GM21423 (cell line): Measurements from ENCODE around the gene FAM118A.
"Not testable (repeated sequence)": the region's sequence is repeated elsewhere in the genome, so short reads cannot be mapped to it uniquely, and the experiment has no call there.

ENCODE experiments used
- ATAC-seq: cut with Tn5 transposase; IDR thresholded peaks from one replicate; pipeline ENCODE4 v1.9.1; 2021; ENCODE audit warnings: mild to moderate bottlenecking, moderate library complexity; ENCODE audit not compliant: unreplicated experiment

FAM118A gene

DNA sequence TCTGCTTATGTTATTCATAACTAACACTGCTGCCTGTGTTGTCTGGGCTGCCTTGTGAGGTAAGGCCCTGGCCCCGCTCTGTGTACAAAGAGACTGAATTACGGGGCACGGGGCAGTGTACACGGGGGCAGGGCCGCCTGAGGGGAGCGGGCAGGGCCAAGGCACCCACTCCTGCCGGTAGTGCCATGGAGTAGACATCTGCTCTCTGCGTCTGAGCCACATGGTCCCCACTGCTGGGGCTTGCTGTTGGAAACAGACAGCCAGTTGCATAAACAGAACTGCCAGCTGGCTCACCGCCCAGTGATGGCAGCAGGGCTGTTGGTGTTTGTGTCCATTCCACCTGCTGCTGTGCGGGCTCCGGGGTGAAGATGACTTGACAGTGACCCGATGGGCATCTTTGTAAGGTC is 19.8 kb downstream of the FAM118A start:
- ATAC-seq = no peak

DNA sequence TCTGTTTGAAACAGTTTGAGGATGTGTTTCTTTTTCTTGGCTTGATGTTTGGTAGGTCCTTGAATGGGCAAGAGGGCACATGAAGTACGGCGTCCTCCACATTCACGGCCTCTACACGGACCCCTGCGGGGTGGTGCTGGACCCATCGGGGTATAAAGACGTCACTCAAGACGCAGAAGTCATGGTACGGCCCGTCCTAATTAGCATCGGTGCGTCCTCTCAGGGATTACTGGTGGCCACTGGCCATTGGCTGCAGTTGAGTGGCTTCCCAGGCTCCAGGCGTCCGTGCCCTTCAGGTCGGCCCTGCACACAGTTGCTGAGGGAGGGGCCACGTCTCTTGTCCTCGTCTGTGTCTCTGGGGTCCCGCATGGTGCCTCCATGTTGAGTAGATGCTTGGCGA is 20.8 kb downstream of the FAM118A start:
- no peak for ATAC-seq

DNA sequence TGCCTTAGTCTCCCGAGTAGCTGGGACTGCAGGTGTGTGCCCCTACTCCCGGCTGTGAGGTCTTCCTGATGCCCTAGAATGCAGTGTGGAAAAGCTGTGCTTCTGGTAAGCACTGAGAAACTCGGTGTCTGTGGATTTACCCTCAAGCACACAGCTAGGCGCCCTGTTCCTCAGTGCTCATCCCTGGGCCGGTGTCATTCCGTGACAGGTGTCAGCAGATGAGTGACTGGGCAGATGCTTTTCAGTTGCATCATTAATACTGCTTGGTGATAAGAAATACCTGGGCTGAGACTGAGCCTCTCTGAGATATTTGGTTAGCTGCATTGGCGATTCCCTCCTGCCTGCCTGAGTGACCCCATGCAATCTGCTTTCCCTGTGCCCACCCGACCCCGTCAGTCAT is 21.8 kb downstream of the FAM118A start:
- no peak for ATAC-seq

DNA sequence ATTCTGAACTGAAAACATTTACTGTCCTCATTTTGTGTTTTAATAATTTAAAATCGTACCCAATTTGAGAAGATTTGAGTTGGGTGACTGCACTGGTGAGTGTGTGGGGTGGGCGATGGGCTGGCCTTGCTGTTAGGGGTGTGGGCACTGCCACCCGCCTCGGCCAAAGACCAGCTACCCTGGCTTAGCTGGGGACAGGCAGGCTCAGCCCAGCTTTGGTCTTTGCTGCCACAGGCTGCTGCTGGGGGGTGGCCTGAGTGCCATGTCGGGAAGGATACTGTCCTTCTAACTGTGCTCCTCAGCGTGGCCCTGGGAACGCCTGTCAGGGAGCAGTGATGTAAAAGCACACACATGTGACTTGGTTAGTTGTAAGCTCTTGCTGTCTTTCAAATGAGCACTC is 22.3 kb downstream of the FAM118A start:
- no peak for ATAC-seq

DNA sequence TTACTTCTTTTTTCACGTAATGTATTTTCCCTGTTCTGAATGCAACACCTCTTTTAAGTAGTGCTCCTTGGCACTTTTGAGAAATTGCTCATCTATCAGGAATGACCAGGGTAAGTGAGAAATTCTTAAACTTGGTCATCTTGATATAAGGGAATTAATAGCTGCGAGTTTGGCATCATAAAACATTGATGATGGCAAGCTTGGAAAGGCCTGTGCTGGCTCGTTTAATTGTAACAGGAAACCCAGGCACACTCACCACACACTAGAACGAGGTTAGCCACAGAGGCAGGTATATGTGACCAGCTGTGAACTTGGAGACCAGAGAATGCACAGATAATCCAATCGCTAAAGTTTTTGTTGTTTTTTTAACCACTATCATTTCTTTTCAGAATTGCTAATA is 24.3 kb downstream of the FAM118A start:
- no peak for ATAC-seq

DNA sequence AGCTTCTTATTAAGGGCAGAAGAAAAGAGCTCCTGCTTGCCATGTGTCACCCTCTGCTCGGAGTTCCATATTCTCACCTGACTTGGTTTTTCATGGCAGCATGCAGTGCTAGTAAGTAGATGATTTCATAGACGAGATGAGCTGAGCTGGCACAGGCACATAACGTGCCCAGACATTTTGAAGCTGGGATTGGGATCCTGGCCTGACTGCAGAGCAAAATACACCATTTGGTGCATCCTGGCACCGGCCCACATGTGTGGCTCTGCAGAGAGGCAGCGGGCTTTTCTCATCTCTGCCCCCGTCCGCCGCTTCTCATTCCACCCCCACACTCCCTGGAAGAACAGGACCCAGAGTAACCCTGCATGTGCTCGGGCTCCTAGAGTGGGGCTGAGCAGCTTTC is 24.8 kb downstream of the FAM118A start:
- ATAC-seq = no peak

DNA sequence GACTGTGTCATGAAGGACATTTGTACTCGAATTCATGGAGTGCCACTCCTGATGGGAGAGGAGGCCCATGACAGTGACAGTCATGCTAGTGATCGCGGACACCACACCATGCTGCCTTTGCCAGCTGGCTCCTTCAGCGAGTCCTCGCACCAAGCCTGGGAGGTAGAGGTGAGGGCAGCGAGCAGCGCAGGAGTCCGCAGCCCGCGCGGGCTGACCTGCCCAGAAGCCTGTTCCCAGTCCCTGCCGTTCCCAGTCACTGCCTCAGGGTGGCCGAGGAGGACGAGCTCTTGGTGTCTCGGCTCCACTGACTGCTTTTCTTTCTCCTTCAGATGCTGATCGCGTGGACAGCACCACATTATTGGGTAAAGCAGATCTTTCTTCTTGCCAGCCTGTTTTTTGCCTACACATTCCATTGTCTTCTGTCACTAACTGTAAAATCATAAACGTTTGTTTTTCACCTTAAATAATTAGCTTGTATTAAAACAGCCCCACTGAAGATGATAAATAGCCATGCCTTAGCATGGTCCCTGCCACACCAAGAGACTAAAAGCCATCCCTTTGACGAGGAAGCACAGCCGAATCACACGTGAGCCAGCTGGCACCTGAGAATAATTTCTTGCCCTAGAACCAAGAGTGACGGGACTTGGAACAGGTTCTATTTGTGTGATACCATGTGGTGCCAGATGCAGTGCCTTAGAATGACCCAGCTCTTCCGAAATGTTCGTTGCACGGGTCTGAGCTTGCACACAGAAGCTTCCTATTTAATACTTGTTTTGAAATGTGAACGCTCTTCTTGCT is 25.5 kb downstream of the FAM118A start:
- no peak for ATAC-seq

DNA sequence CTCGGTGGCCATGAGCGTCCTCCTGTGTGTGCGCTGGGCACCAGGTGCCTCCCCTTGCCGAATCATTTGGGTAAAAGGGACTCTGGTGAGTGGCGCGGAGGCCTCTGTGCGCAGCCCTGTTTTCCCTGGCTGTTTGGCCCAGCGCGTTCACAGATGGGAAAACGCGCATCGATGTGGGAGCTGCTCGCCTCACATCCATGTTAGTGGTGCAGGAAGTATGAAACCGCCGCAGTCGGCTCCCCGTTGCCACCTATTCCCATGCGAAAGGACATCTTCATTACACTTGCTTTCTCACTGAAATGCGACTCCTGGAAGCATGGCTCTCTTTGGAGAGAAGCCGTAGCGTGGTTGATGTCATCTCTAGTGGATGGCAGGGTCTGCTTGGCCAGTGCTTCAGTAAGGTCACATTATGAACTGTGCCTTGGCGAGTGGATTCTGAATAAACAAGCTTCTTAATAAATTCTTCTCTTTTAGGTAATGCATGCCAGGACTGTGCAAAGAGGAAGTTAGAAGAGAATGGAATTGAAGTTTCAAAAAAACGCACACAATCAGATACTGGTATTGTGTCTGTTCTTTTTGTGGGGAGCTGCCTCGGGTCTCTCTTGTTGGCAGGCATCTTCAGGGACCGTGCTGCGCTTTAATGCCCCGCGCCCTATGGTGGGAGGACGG is 26.3 kb downstream of the FAM118A start:
- ATAC-seq = no peak

DNA sequence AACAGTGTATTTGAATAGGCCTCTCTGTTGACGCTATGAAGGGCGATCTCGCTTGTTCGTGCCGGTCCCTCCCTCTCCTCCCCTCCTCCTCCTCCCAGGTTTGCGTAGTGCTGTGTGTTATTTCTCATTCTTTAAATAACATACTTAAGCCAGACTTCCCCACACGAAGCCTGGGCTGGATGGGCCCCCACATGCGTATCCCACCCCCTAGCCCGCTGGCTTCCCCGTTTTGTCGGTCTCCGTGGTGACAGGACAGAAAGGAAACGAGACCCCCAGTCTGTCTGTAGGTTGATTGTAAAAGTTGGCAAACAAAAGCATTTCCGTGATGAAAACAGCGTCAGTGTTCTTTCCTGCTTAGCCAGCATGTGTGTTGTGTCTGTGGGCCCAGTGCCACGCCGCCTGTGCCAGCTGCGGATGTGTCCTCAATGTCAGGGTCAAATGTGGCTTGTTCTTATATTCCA is 27.3 kb downstream of the FAM118A start:
- ATAC-seq = no peak

DNA sequence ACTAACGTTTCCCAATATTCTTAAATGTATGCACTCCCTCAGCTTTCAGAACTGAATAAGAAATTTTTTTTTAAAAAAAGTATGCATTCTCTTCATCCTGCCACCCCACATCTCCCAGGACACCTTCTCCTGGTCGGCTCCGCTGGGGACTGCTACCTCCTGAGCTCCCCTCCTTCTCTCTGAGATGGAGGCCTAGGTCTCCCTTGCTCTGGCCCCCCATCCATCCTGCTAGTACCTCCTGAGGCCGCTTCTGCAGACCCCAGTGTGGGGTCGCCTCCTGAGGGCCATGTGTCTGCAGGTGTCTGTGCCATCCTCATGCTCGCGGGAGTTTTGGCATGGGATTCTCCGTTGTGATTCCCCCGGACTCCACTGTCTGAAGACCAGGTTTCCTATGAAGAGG is 27.8 kb downstream of the FAM118A start:
- no peak for ATAC-seq

DNA sequence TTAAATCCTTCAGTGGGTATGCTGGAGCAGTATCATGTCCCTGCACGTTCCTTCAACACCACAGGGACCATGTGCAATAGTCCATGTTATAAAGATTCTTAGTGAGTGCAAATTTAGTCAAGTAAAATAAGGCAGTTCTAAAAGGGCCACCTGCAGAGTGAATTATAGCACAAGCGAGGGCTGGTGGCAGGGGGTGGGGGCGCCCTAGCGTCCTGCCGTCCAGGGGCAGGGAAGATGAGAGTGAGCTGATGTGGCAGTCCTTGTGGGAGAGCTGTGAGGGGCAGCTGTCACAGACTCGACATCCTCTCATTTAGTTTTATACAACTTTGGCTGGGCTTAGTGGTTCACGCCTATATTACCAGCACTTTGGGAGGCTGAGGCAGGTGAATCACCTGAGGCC is 29.1 kb downstream of the FAM118A start:
- no peak for ATAC-seq

DNA sequence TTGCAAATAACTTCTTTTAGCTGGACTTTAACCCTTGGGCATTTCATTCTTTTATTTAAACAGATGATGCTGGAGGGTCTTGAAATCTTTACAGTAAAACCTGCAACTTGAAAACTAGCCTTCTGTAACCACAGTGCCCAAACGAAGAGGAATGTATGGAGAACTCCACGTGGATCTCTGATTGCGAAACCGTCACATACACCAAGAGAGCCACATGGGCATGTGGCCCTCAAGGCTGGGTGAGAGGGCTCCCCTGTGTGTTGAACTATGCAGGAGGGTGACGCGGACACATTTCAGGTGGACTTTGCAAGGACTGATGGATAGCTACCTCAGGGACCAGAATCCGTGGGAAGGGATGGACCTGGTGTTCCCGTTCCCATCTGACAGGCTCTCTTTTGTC is 30.6 kb downstream of the FAM118A start:
- no peak for ATAC-seq

DNA sequence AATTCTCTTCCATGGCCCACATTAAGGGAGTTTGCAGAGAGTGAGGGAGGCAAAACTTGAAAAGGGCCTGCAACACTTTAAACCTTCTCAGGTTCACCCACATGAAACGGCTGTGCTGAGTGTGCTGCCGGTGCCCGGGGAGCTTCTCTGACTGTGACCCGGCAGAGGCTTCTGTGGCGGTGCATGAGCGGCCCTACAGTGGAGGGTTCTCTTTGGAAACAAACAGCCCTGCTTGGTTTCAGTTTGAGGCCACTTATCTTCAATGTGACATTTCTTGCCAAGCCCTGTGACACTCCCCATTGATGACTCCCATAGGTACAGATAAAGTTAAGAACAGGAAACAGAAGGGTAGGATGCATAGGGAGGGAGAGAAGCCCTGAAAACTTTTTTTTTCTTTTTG is 31.8 kb downstream of the FAM118A start:
- ATAC-seq = no peak

DNA sequence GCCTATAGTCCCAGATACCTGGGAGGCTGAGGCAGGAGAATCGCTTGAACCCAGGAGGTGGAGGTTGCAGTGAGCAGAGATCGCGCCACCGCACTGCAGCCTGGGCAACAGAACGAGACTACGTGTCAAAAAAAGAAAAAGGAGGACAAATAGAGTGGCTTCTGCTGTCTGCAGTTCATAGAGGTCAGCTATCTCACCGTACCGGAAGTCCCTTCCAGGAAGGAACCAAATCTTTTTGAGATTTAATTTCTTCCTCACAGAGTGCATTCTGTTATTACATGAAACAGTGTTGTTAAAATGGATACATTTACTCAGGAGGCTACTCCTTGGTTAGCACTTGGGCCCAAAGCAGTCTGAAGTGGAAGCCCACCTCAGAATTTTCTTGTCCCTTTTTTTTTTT is 33.4 kb downstream of the FAM118A start:
- ATAC-seq = no peak

DNA sequence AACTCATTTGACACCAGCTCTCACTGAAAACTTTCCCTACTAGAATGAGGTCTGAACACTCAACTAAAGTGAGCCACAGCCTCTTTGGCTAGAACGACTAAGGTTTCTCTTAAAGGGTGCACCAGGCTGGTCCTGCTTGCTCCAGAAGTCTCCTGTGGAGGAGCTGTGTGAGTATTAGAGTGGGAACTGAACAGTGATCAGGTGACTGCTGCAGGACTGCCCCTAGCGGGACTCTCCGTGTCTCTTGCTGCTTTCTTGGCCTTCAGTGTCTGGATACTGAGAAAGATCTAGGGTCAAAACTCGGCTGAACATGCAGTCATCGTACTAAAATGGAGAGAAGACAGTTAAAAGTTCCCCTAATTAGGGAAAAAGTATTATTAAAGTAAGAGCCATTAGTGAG is 34.6 kb downstream of the FAM118A start:
- no peak for ATAC-seq

DNA sequence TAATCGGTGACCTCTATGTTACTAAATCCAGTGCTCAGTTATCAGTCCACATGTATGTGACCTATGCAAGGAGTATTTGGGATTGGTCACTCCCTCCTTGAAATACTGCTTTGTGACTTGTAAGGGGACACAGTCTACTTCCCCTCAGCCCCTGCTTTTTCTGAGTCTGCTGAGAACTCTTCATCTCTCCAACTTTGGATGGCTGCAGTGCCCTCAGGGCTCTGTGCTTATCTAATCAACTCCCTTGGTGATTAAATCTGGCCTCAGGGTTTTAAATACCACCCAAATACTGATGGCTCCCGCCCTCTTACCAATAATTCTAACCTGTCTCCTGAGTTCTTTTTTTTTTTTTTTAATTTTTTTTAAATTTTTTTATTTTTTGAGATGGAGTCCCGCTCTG is 40.2 kb downstream of the FAM118A start:
- ATAC-seq = no peak

DNA sequence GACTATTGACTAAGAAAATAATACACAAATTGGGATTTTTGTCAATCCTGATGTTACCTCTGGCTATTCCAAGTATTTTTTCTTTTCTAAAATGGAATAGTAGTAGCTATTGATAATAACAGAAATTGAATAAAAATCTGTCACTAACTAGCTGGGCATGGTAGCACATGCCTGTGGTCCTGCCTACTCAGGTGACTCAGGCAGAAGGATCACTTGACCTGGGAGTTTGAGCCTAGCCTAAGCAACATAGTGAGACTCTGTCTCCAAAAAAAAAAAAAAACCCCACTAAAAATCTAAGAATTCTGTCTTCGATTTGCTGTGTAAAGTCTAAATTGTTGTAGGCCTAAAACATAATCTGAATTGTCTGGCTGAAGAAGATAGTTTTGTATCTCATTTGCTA is 42.2 kb downstream of the FAM118A start:
- no peak for ATAC-seq

DNA sequence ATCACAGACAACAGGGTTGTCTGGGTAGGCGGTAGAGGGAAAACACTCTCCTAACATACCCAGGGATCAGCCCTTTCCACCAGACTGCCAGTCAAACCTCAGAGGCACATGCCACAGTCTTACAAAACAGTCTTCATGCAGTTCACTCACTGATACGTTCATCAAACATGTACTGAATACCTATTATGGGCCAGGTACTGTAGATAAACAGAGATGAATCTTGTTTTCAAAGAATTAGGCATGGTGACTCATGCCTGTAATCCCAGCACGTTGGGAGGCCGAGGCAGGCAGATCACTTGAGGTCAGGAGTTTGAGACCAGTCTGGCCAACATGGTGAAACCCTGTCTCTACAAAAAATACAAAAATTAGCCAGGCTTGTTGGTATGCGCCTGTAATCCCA is 43.0 kb downstream of the FAM118A start:
- not testable (repeated sequence) for ATAC-seq

DNA sequence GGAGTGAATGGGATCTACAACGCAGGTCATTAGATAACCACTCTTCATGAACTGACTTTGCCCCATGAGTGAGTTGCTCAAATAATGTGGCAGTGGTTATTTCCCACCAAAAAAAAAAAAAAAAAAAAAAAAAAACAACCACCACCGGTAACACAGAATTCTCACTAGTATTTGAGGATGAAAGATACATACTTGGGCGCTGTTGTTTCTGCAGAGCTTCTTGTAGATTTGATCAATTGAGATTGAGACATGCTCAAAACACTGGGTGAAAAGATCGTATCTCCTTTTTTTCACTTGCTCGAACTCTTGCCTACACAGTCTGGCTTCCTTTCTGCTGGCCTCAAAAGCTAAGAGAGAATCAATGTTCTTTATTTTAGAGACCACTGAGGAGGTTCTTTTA is 44.1 kb downstream of the FAM118A start:
- no peak for ATAC-seq

DNA sequence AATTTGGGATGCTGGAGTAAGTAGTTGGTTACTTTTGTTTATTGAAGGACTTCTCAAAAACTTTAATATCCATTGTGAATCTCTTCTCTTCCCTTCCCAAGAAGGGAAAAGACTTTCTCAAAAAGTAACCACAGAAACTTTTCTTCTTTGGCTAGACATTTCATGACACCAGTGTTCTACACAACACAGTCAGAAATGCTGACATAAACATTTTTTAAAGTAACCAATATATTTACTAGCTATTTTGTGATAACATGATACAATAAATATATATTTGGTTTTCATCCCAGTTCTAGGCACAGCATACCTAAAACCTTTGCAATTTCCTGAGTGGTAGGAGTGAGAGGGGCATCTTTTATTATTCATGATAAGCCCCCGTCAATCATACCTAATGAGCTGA is 47.8 kb downstream of the FAM118A start:
- ATAC-seq = no peak

DNA sequence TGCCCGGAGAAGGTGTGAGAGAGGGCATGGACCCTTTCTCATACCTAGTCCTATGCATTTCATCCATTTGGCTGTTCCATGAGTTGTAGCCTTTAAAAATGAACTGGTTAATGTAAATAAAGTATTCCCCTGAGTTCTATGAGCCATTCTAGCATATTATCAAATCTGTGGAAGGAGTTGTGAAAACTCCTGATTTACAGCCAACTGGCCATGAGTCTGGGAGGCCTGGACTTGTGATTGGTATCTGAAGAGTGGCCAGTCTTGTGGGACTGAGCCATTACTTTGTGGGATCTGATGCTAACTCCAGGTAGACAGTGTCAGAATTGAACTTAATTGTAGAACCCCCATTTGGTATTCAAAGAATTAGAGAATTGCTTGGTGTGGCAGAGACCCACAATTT is 48.4 kb downstream of the FAM118A start:
- ATAC-seq = no peak

DNA sequence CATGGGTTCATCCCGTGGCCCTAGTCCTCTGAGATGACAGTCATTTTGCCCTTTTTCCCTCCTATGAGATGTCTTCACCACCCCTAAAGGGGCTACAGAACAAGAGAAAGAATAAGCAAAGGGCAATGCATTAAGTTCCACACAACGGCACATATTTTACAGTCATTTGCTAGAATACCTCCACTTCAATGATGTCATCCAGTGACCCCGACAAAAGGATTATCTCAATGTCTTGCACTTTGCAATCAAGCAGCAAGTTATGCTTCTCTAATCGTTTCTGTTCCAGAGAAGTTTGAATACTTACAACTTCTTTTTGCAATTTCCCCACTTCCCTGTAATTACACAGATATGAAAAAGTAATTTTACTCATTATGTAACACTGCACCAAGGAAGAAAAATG is 49.9 kb downstream of the FAM118A start:
- no peak for ATAC-seq

DNA sequence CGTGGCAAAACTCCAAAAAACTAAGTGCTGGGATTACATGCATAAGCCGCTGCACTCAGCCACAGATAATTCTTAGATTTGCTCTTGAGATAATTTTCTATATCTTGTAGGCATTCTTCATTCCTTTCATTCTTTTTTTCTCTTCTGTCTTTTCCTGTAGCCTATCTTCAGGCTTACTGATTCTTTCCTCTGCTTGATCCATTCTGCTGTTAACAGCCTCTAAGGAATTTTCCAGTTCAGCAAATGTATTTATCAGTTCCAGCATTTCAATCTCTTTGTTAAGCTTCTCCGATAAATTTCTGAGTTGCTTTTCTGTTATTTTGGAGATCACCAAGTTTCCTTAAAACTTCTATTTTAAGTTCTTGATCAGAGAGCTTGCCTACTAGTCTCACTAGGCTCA is 57.0 kb downstream of the FAM118A start:
- ATAC-seq = no peak
